ENCODE measurements around the gene R3HDML. TPM values are rescaled to one million over a fixed set of nuclear protein-coding genes. Genes with fewer than 3 reads are reported as not detected.

The R3HDML gene
- polyA plus RNA-seq, 3 donors, result not detected

DNA sequence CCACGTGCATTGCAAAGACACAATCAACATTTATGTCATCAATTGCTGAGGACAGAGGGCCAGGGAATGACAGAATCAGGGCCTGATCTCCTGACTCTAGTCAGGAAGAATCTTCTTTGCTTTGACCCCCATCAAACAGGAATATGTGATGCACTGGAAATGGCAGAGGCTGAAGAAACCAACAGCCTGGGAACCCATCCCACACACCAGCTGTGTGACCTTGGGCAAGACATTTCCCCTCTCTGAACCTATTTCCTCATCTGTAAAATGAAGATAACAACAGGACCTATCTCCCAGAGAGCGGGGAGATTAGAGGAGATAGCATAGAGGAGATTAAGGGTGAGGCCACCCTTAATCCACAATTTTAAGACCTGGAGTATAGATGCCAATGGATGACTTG lies 20.2 kb downstream of the R3HDML start:
- Histone ChIP-seq H3K27ac (ENCODE audit: low read depth in 1 of 2, low read length in 2 of 2) (no peak overlapping the region), H3K9ac (ENCODE audit: insufficient read depth, low read length, poor library complexity, severe bottlenecking) (no peak overlapping the region), H3K79me2 (ENCODE audit: insufficient read depth, low read length) (no peaks in the 10 kb centered on the region), H3K36me3 (replicated peaks in 1 of 2; ENCODE audit: control insufficient read depth in 1 of 2, insufficient read depth in 2 of 2, low read length in 2 of 2) (no peaks in the 10 kb centered on the region), H2AFZ (ENCODE audit: insufficient read depth, low read depth, low read length, poor library complexity, severe bottlenecking) (no peak overlapping the region), H3K4me2 (replicated peaks; ENCODE audit: extremely low read depth, low read length, poor library complexity, severe bottlenecking) (no peak overlapping the region), H3K4me1 (ENCODE audit: control insufficient read depth in 1 of 2, insufficient read depth in 2 of 2, low read length in 2 of 2) (no peaks in the 10 kb centered on the region), H3K27me3 (ENCODE audit: control insufficient read depth in 2 of 2, insufficient read depth in 2 of 2, low read length in 2 of 2) (no peaks in the 10 kb centered on the region), H3K4me3 (replicated peaks in 1 of 3; ENCODE audit: low read depth in 2 of 3, low read length in 3 of 3) (no peak overlapping the region), H3K9me3 (replicated peaks in 1 of 2; ENCODE audit: control insufficient read depth in 1 of 2, insufficient read depth in 1 of 2, low read length in 2 of 2) (no peaks in the 10 kb centered on the region), H4K20me1 (ENCODE audit: insufficient read depth, low read length) (no peaks in the 10 kb centered on the region)
- Mint-ChIP-seq H3K4me1 (no peaks in the 10 kb centered on the region), H3K36me3 (no peaks in the 10 kb centered on the region), H3K4me3 (no peak overlapping the region), H3K9me3 (no peaks in the 10 kb centered on the region), H3K27ac (no peak overlapping the region), H3K27me3 (ENCODE audit: low read depth in 3 of 3) (peaks cover 11 to 12% (median 12%) of the 10 kb centered on the region in 3 donors)
- no peak for DNase-seq
- WGBS (ENCODE audit: insufficient coverage), result no CpG with 5 or more reads among the region's 2 CpGs
- intact Hi-C loops (cut with micrococcal nuclease), result no loop called here
- TF ChIP-seq CTCF (IDR thresholded peaks at IDR 0.05), result no peak

DNA sequence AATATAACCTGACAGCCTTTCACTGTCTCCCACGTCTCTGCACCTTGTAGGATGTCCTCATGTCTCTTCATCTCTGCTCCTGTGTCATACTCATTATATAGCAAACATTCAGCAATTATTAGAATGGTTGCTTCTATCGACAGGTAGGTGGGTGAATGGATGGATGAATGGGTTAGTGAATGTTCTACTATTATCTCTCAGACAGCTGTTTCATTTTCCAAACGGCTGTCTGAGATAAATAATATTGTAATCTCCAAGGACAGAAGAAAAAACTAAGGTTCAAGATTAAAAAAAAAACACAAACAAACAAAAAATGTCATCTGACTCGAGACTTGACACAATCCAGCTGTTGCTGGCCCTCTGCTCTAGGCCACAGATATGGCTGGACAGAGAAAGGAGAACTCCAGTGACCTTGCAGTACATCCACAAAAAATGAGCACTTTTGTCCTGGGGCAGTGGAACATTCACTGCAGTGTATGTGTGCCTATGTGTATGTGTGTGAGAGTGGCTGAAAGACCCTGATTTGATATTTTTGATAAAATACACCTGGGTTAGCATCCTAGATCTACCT lies 20.8 kb downstream of the R3HDML start:
- Mint-ChIP-seq H3K9me3 (no peaks in the 10 kb centered on the region), H3K4me1 (no peaks in the 10 kb centered on the region), H3K36me3 (no peaks in the 10 kb centered on the region), H3K27ac (no peak overlapping the region), H3K4me3 (no peak overlapping the region), H3K27me3 (ENCODE audit: low read depth in 3 of 3) (peaks cover 12 to 13% (median 12%) of the 10 kb centered on the region in 3 donors)
- no peaks in the 10 kb centered on the region for H3K79me2 ChIP-seq (ENCODE audit: insufficient read depth, low read length)
- no peaks in the 10 kb centered on the region for H3K36me3 ChIP-seq (replicated peaks in 1 of 2; ENCODE audit: control insufficient read depth in 1 of 2, insufficient read depth in 2 of 2, low read length in 2 of 2)
- intact Hi-C loops (cut with micrococcal nuclease), result no loop called here
- no peak overlapping the region for H2AFZ ChIP-seq (ENCODE audit: insufficient read depth, low read depth, low read length, poor library complexity, severe bottlenecking)
- WGBS (ENCODE audit: insufficient coverage), result no CpG with 5 or more reads among the region's 4 CpGs
- no peak for TF ChIP-seq CTCF (IDR thresholded peaks at IDR 0.05)
- no peak overlapping the region for H3K4me3 ChIP-seq (replicated peaks in 1 of 3; ENCODE audit: low read depth in 2 of 3, low read length in 3 of 3)
- H3K27me3 ChIP-seq (ENCODE audit: control insufficient read depth in 2 of 2, insufficient read depth in 2 of 2, low read length in 2 of 2), result no peaks in the 10 kb centered on the region
- no peaks in the 10 kb centered on the region for H4K20me1 ChIP-seq (ENCODE audit: insufficient read depth, low read length)
- H3K9me3 ChIP-seq (replicated peaks in 1 of 2; ENCODE audit: control insufficient read depth in 1 of 2, insufficient read depth in 1 of 2, low read length in 2 of 2), result no peaks in the 10 kb centered on the region
- no peak overlapping the region for H3K27ac ChIP-seq (ENCODE audit: low read depth in 1 of 2, low read length in 2 of 2)
- DNase-seq, result no peak
- H3K4me1 ChIP-seq (ENCODE audit: control insufficient read depth in 1 of 2, insufficient read depth in 2 of 2, low read length in 2 of 2), result no peaks in the 10 kb centered on the region
- H3K4me2 ChIP-seq (replicated peaks; ENCODE audit: extremely low read depth, low read length, poor library complexity, severe bottlenecking), result no peak overlapping the region
- no peak overlapping the region for H3K9ac ChIP-seq (ENCODE audit: insufficient read depth, low read length, poor library complexity, severe bottlenecking)
